Measurements from ENCODE around the gene SGK2. TPM values are rescaled to one million over a fixed set of nuclear protein-coding genes. Genes with fewer than 3 reads are reported as not detected.

Gene SGK2
- total and polyA plus RNA-seq, 2 of the 13 experiments (the other 11 are each of a cell fraction or from before 2014, with no cell fraction given) = 6.2 to 29.4 TPM

- no peak for TF ChIP-seq RNF2 (conservative IDR thresholded peaks at IDR 0.05; ENCODE audit: low read depth)
- peak; percentile 66 for TF ChIP-seq TAF1 (CRISPR knock-in tag; IDR thresholded peaks at IDR 0.05)
- no peak for TF ChIP-seq NCOA5 (CRISPR knock-in tag; IDR thresholded peaks at IDR 0.05)
- TF ChIP-seq ZNF282 (IDR thresholded peaks at IDR 0.05; ENCODE audit: partially characterized antibody) = no peak
- TF ChIP-seq HNRNPUL1 (IDR thresholded peaks at IDR 0.05; ENCODE audit: low read depth, low read length) = no peak
- TF ChIP-seq GTF2F1 (IDR thresholded peaks at IDR 0.05; ENCODE audit: low read length) = no peak
- TF ChIP-seq, protein P1, sequence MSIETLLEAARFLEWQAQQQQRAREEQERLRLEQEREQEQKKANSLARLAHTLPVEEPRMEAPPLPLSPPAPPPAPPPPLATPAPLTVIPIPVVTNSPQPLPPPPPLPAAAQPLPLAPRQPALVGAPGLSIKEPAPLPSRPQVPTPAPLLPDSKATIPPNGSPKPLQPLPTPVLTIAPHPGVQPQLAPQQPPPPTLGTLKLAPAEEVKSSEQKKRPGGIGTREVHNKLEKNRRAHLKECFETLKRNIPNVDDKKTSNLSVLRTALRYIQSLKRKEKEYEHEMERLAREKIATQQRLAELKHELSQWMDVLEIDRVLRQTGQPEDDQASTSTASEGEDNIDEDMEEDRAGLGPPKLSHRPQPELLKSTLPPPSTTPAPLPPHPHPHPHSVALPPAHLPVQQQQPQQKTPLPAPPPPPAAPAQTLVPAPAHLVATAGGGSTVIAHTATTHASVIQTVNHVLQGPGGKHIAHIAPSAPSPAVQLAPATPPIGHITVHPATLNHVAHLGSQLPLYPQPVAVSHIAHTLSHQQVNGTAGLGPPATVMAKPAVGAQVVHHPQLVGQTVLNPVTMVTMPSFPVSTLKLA (IDR thresholded peaks at IDR 0.05) = peak; percentile 68
- no peak for TF ChIP-seq HHEX (CRISPR knock-in tag; IDR thresholded peaks at IDR 0.05)
- peak; percentile 73 for TF ChIP-seq PITX1 (CRISPR knock-in tag; IDR thresholded peaks at IDR 0.05)
- TF ChIP-seq KLF13 (CRISPR knock-in tag; IDR thresholded peaks at IDR 0.05) = no peak
- TF ChIP-seq ZSCAN9 (CRISPR knock-in tag; IDR thresholded peaks at IDR 0.05; ENCODE audit: borderline replicate concordance) = no peak
- TF ChIP-seq MAFF (IDR thresholded peaks at IDR 0.05; ENCODE audit: low read depth, low read length) = no peak
- TF ChIP-seq MAZ (IDR thresholded peaks at IDR 0.05; ENCODE audit: borderline replicate concordance, low read depth, low read length) = peak; percentile 74; the same call in 1 of the 2 replicates
- peak; percentile 80 for TF ChIP-seq MAZ (CRISPR knock-in tag; IDR thresholded peaks at IDR 0.05; ENCODE audit: low read depth)
- TF ChIP-seq HDAC2 (CRISPR knock-in tag; IDR thresholded peaks at IDR 0.05) = 0 out of 2 replicates have a peak, but pooled peaks have one; percentile 10
- TF ChIP-seq SNAI1 (CRISPR knock-in tag; IDR thresholded peaks at IDR 0.05; ENCODE audit: borderline replicate concordance) = peak; percentile 7; the same call in 1 of the 2 replicates
- TF ChIP-seq XRCC5 (optimal IDR thresholded peaks at IDR 0.05; ENCODE audit: low read length) = no peak
- TF ChIP-seq ZNF558 (CRISPR knock-in tag; IDR thresholded peaks at IDR 0.05; ENCODE audit: borderline replicate concordance) = no peak
- peak; percentile 53; the same call in 1 of the 2 replicates for TF ChIP-seq ZNF788 (CRISPR knock-in tag; IDR thresholded peaks at IDR 0.05; ENCODE audit: borderline replicate concordance)
- TF ChIP-seq ZSCAN22 (CRISPR knock-in tag; IDR thresholded peaks at IDR 0.05) = no peak
- no peak for TF ChIP-seq ZNF556 (CRISPR knock-in tag; IDR thresholded peaks at IDR 0.05; ENCODE audit: borderline replicate concordance)
- no peak for TF ChIP-seq PCBP2 (optimal IDR thresholded peaks at IDR 0.05; ENCODE audit: low read depth, low read length, poor library complexity, severe bottlenecking)
- TF ChIP-seq, protein P2, sequence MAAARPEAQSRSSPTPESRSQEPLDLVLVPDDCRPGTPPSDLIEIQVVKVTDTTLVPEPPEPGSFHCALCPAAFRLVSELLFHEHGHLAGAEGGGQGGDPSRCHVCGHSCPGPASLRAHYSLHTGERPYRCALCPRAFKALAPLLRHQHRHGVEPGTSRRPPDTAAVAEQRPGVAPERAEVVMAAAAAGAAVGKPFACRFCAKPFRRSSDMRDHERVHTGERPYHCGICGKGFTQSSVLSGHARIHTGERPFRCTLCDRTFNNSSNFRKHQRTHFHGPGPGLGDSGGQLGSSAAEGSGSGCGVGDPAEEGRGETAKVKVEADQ (CRISPR knock-in tag; IDR thresholded peaks at IDR 0.05; ENCODE audit: borderline replicate concordance) = no peak
- TF ChIP-seq ZNF619 (CRISPR knock-in tag; IDR thresholded peaks at IDR 0.05) = no peak
- TF ChIP-seq ZFYVE20 (CRISPR knock-in tag; IDR thresholded peaks at IDR 0.05; ENCODE audit: borderline replicate concordance, low read depth) = no peak
- peak; percentile 34 for TF ChIP-seq ERF (CRISPR knock-in tag; IDR thresholded peaks at IDR 0.05)
- 0 out of 2 replicates have a peak, but pooled peaks have one; percentile 42 for TF ChIP-seq KDM4B (CRISPR knock-in tag; IDR thresholded peaks at IDR 0.05)
- TF ChIP-seq IRX3 (CRISPR knock-in tag; IDR thresholded peaks at IDR 0.05; ENCODE audit: borderline replicate concordance, low read depth) = no peak
- no peak for TF ChIP-seq ZNF18 (CRISPR knock-in tag; IDR thresholded peaks at IDR 0.05; ENCODE audit: insufficient replicate concordance)
These were observed 44.7 kb upstream of the SGK2 start (continued) for GRCh38 chr20:43513931-43514647.

Data from HepG2 (cell line).